Mucosa of descending colon (tissue), 3 donors: ENCODE measurements around the gene MYO18A. TPM values are rescaled to one million over a fixed set of nuclear protein-coding genes. Genes with fewer than 3 reads are reported as not detected.
A peak's percentile ranks its signal among the peaks of the same experiment; 100 is the strongest.

Experiments
- ATAC-seq: fragments of 200-7000 bp; cut with Tn5 transposase; one replicate; pipeline ENCODE4 v1.9.1; 2020; ENCODE audit warnings: mild to moderate bottlenecking, moderate library complexity
- DNase-seq, 3 donors: peaks; one replicate each; pipeline ENCODE4 v3.0.0-alpha.2; 2020
- H3K36me3 ChIP-seq: fragments of 200-600 bp; one replicate; pipeline ENCODE4 v1.8.0; 2021; ENCODE audit warnings: low read depth, mild to moderate bottlenecking
- H3K4me1 ChIP-seq: fragments of 200-600 bp; one replicate; pipeline ENCODE4 v1.8.0; 2021; ENCODE audit warnings: low read depth, mild to moderate bottlenecking
- H3K4me3 ChIP-seq: fragments of 200-600 bp; one replicate; pipeline ENCODE4 v1.8.0; 2021; ENCODE audit warnings: mild to moderate bottlenecking
- H3K9me3 ChIP-seq: fragments of 200-600 bp; one replicate; pipeline ENCODE4 v1.8.0; 2021; ENCODE audit warnings: mild to moderate bottlenecking
- CTCF ChIP-seq: fragments of 200-600 bp; IDR thresholded peaks from one replicate; pipeline ENCODE4 v1.8.0; 2022; ENCODE audit warnings: antibody characterized with exemption, mild to moderate bottlenecking
- intact Hi-C, 2 donors: fragments of 100-400 bp; cut with DNase I in 1 of 2; cut with micrococcal nuclease in 1 of 2; formaldehyde crosslinking; loops; one replicate each; pipeline versions ENCODE4 v1.11.0 to v1.11.1; 2022; cut with DNase I, micrococcal nuclease
- total RNA-seq, 3 donors: library from RNA; stranded (reverse); fragmentation: NEBNext Ultra II Directional in 2 of 3; extraction: Animal tissue kit (Norgen Biotek cat#: 25700) in 2 of 3; gene quantifications; one replicate each; pipeline versions ENCODE4 v1.2.1 to v1.2.4, GENCODE V29; 2021 to 2023
- donor health status: DM: no; HTN: no; CAD: no; lungs with moderate emphysema.
- donor health status: DM: no; HTN: no; CAD: no.
- donor health status: DM: no; HTN: yes; CAD: no.

Gene MYO18A
- total RNA-seq, 3 donors from 2014 or later = 84.9 to 111 (median 93.3) TPM

GRCh38 chr17:29158096-29158487 is 22.1 kb downstream of the MYO18A start:
- H3K9me3 ChIP-seq = no peaks in the 10 kb centered on the region
- no peak for ATAC-seq
- no peak for DNase-seq
- no peak overlapping the region for H3K4me3 ChIP-seq
- intact Hi-C loops = loop anchor here in 1 of 2 donors (10.0 kb wide), 1 partner anchor 137 kb away; the partner anchor contains the start of gene NUFIP2
- peaks cover 58% of the 10 kb centered on the region for H3K4me1 ChIP-seq
- no peak for TF ChIP-seq CTCF
- no peaks in the 10 kb centered on the region for H3K36me3 ChIP-seq

DNA sequence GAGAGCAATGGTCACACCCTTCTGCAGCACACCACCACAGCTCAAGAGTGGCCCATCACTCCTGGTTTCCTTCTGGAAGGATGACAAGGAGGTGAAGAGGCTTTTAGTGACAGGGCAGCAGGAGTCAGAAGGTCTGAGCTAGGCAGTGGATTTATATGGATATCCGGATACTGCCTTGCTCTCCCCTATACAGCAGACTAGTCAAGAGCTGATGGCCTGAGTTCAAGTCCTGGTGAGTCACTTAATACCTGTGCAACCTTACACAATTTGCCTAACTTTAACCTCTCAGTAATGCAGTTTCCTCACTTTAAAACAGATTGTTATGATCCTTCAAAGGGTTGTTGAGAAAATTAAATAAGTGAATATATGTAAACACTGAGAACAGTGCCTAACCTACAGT is 22.9 kb downstream of the MYO18A start:
- no peaks in the 10 kb centered on the region for H3K9me3 ChIP-seq
- DNase-seq (no peak), ATAC-seq (no peak)
- no peaks in the 10 kb centered on the region for H3K36me3 ChIP-seq
- no peak overlapping the region for H3K4me3 ChIP-seq
- peaks cover 58% of the 10 kb centered on the region for H3K4me1 ChIP-seq
- TF ChIP-seq CTCF = no peak
- intact Hi-C loops = loop anchor here in 1 of 2 donors (10.0 kb wide), 1 partner anchor 137 kb away; the partner anchor contains the start of gene NUFIP2

DNA sequence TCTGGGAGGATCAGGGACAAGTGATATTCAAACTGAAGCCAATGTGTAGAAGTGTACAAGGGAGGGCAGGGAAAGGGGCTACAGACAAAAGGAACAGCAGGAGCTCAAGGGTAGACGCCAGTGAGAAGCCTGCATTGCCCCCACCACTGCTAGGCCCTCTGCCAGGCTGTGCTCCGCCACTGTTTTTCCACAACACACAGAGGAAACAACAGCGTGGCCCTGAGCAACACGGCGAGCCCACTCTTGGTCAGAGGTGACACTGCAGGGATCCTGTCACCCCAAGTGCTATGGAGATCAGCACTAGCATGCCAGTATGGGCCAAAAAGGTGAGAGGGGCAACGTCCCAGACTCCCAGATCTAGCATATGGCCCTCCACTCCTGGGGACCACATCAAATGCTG is 23.4 kb downstream of the MYO18A start:
- intact Hi-C loops = loop anchor here in 1 of 2 donors (10.0 kb wide), 1 partner anchor 138 kb away; the partner anchor contains the start of gene NUFIP2
- Histone ChIP-seq H3K36me3 (no peaks in the 10 kb centered on the region), H3K9me3 (no peaks in the 10 kb centered on the region), H3K4me1 (peaks cover 58% of the 10 kb centered on the region), H3K4me3 (no peak overlapping the region)
- ATAC-seq (no peak), DNase-seq (no peak)
- no peak for TF ChIP-seq CTCF

DNA sequence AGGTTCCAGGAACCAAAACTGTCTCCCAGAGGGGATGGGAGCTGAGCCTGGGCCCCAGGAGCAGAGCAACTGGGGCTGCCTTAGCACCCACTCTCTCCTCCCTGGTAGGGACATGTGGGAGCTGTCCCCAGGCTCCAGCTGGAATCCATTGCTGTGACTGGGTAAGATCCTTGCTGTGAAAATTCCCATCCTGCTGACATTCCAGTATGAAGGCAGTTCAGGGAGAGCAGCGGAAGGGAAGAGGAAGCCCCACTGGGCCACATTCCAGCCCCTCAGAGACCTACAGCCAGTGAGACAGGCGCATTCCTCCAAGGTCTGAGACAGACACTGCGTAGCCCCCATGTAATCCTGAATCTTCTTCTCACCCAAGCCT is 24.2 kb downstream of the MYO18A start:
- no peaks in the 10 kb centered on the region for H3K36me3 ChIP-seq
- ATAC-seq (no peak), DNase-seq (peak in 1 of 3 donors; percentile 28)
- intact Hi-C loops = loop anchor here in 1 of 2 donors (10.0 kb wide), 1 partner anchor 139 kb away; the partner anchor contains the start of gene NUFIP2
- no peak overlapping the region for H3K4me3 ChIP-seq
- no peak for TF ChIP-seq CTCF
- H3K9me3 ChIP-seq = no peaks in the 10 kb centered on the region
- H3K4me1 ChIP-seq = peaks cover 58% of the 10 kb centered on the region

GRCh38 chr17:29155227-29155965 is 24.8 kb downstream of the MYO18A start:
- DNase-seq (peak; percentile 72 to 78 (median 74)), ATAC-seq (peak; percentile 90)
- TF ChIP-seq CTCF = no peak
- Histone ChIP-seq H3K4me1 (peaks cover 54% of the 10 kb centered on the region), H3K4me3 (no peak overlapping the region), H3K36me3 (no peaks in the 10 kb centered on the region), H3K9me3 (no peaks in the 10 kb centered on the region)
- intact Hi-C loops = loop anchor here in 1 of 2 donors (10.0 kb wide), 1 partner anchor 139 kb away; the partner anchor contains the start of gene NUFIP2
